ENCODE data around the gene UGT1A9. TPM values are rescaled to one million over a fixed set of nuclear protein-coding genes. Genes with fewer than 3 reads are reported as not detected.
A peak's percentile ranks its signal among the peaks of the same experiment; 100 is the strongest.

The UGT1A9 gene
- total and polyA plus RNA-seq, 2 of the 13 experiments (the other 11 are each of a cell fraction or from before 2014, with no cell fraction given): 0.07 TPM; not detected in 1

- TF ChIP-seq ZC3H13 (CRISPR knock-in tag; IDR thresholded peaks at IDR 0.05) (peak; percentile 81), ATAD3A (CRISPR knock-in tag; IDR thresholded peaks at IDR 0.05) (no peak), ZNF354B (CRISPR knock-in tag; IDR thresholded peaks at IDR 0.05) (no peak), ZFY (CRISPR knock-in tag; IDR thresholded peaks at IDR 0.05) (no peak), E2F1 (CRISPR knock-in tag; IDR thresholded peaks at IDR 0.05) (no peak), CSRNP2 (CRISPR knock-in tag; conservative IDR thresholded peaks at IDR 0.05; ENCODE audit: low read depth) (no peak), KLF16 (CRISPR knock-in tag; IDR thresholded peaks at IDR 0.05) (peak in 1 of 2 experiments; percentile 92; a peak in 2 of 4 replicates), HBP1 (CRISPR knock-in tag; IDR thresholded peaks at IDR 0.05; ENCODE audit: low read depth) (peak; percentile 83; the same call in 1 of the 2 replicates), ZNF709 (CRISPR knock-in tag; IDR thresholded peaks at IDR 0.05) (peak; percentile 65; the same call in 1 of the 2 replicates), PHF8 (CRISPR knock-in tag; IDR thresholded peaks at IDR 0.05) (no peak), ZNF335 (CRISPR knock-in tag; IDR thresholded peaks at IDR 0.05) (peak; percentile 73; the same call in 1 of the 2 replicates), ZNF224 (CRISPR knock-in tag; IDR thresholded peaks at IDR 0.05) (no peak), MYC (CRISPR knock-in tag; IDR thresholded peaks at IDR 0.05; ENCODE audit: borderline replicate concordance) (no peak), ZNF18 (CRISPR knock-in tag; IDR thresholded peaks at IDR 0.05; ENCODE audit: insufficient replicate concordance) (peak; percentile 90), TERF1 (CRISPR knock-in tag; IDR thresholded peaks at IDR 0.05) (no peak), IRF9 (CRISPR knock-in tag; IDR thresholded peaks at IDR 0.05; ENCODE audit: borderline replicate concordance) (no peak; the same call in 1 of the 2 replicates), ZMAT5 (CRISPR knock-in tag; IDR thresholded peaks at IDR 0.05; ENCODE audit: borderline replicate concordance, low read depth) (no peak), ATM (IDR thresholded peaks at IDR 0.05; ENCODE audit: borderline replicate concordance) (no peak; the same call in 1 of the 2 replicates)
Observed at GRCh38 chr2:233745073-233745755, 73.5 kb downstream of the UGT1A9 start (continued).
